Activated naive CD4-positive, alpha-beta T cell treated with anti-CD3 and anti-CD28 coated beads, Interleukin-2, amount 10 ng/mL, durations not matched to agents 7 days and 5 days (primary cell): ENCODE results near the gene CENATAC.
A peak's percentile ranks its signal among the peaks of the same experiment; 100 is the strongest.
"Not testable (repeated sequence)": the region's sequence is repeated elsewhere in the genome, so short reads cannot be mapped to it uniquely, and the experiment has no call there.

Source experiments
- CTCF ChIA-PET: fragments of 350-600 bp; sonication (Branson Sonifier 250); formaldehyde crosslinking; loops from one replicate; lab custom pipeline; 2021; ENCODE audit warnings: antibody characterized with exemption; lab: Charles Lee
- DNase-seq: peaks from one replicate; pipeline ENCODE4 v3.0.0-alpha.2; 2020
- H3K27ac Mint-ChIP-seq: one replicate; pipeline ENCODE4 v1.8.0; 2021; ENCODE audit warnings: mild to moderate bottlenecking, moderate library complexity, mixed read lengths
- H3K27me3 Mint-ChIP-seq: one replicate; pipeline ENCODE4 v1.8.0; 2021; ENCODE audit warnings: mild to moderate bottlenecking, mixed read lengths
- H3K36me3 Mint-ChIP-seq: one replicate; pipeline ENCODE4 v1.8.0; 2021; ENCODE audit warnings: mixed read lengths
- H3K4me1 Mint-ChIP-seq: one replicate; pipeline ENCODE4 v1.8.0; 2021; ENCODE audit warnings: mixed read lengths
- H3K4me3 Mint-ChIP-seq: one replicate; pipeline ENCODE4 v1.8.0; 2021; ENCODE audit warnings: mild to moderate bottlenecking, moderate library complexity, mixed read lengths
- H3K9me3 Mint-ChIP-seq: one replicate; pipeline ENCODE4 v1.8.0; 2021; ENCODE audit warnings: mixed read lengths

CENATAC gene

DNA sequence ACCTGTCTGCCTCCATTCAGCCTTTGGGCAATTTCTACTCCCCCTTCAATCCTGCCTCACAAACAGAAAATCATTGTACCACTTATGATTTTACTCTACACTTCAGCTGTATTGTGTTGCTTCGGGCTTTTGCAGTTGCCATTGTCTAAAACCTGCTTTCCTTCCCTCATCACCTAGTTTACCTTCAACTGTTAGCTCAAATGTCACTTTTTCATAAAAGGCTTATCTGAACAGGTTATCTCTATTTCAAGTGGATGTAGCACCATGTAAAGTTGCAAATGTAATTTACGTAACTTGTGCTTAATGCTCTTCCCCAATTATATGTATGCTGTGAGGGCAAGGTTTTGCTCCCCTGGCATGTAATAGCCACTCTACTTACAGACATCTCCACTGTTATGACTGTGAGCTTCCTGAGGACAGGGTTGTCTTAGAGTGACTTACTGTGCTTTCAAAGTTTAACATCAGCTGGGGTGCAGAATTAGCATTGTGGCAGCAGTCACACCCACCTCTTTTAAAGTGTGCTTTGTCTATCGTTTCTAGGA, 14.8 kb downstream of the CENATAC start:
- Mint-ChIP-seq H3K9me3 (no peaks in the 10 kb centered on the region), H3K27me3 (no peaks in the 10 kb centered on the region), H3K4me3 (no peak overlapping the region), H3K27ac (no peak overlapping the region), H3K4me1 (peaks cover 40% of the 10 kb centered on the region), H3K36me3 (peaks cover 71% of the 10 kb centered on the region)
- no peak for DNase-seq
- CTCF ChIA-PET = no interaction called here

DNA sequence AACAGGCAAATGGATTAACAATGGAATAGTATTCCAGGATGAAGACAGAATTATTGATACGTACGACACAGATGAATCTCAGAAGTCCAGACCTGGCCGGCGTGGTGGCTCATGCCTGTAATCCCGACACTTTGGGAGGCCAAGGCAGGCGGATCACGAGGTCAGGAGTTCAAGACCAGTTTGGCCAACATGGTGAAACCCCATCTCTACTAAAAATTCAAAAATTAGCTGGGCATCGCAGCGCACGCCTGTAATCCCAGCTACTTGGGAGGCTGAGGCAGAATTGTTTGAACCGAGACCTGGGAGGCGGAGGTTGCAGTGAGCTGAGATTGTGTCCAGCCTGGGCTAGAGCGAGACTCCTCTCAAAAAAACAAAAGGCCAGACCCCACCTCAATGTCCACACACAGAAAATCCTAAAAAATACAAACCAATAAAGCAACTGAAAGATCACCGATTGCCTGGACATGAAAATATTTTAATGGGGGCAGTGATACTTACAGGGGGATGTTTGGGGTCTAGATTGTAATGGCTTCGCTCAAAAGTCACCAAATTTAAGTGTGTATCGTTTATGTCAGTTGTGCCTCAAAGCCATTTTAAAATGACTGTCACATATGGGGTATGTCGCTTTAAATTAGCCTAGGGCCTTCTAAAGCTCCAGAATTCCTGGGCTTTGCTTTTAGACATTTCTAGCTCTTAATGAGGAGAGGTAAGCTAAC, 16.4 kb downstream of the CENATAC start:
- DNase-seq = no peak
- H3K36me3 Mint-ChIP-seq = peaks cover 72% of the 10 kb centered on the region
- H3K9me3 Mint-ChIP-seq = no peaks in the 10 kb centered on the region
- peaks cover 43% of the 10 kb centered on the region for H3K4me1 Mint-ChIP-seq
- no peaks in the 10 kb centered on the region for H3K27me3 Mint-ChIP-seq
- CTCF ChIA-PET = interaction anchor here (0.6 to 1.5 kb wide), 2 partner anchors 16 to 64 kb away, joined by 3 to 5 read pairs; partner anchors contain the start of gene SLC37A4
- H3K27ac Mint-ChIP-seq = peak overlapping the region; percentile 52
- H3K4me3 Mint-ChIP-seq = no peak overlapping the region

- Mint-ChIP-seq H3K36me3 (peaks cover 73% of the 10 kb centered on the region), H3K4me1 (peaks cover 48% of the 10 kb centered on the region), H3K27ac (peak overlapping the region; percentile 5), H3K27me3 (no peaks in the 10 kb centered on the region), H3K4me3 (no peak overlapping the region), H3K9me3 (no peaks in the 10 kb centered on the region)
- CTCF ChIA-PET = interaction anchor here (1.0 to 1.5 kb wide), 3 partner anchors 15 to 58 kb away, joined by 3 to 5 read pairs (median 3); partner anchors contain the start of gene SLC37A4
- DNase-seq = no peak
These were observed 17.2 kb downstream of the CENATAC start for GRCh38 chr11:119015054-119015611.

DNA sequence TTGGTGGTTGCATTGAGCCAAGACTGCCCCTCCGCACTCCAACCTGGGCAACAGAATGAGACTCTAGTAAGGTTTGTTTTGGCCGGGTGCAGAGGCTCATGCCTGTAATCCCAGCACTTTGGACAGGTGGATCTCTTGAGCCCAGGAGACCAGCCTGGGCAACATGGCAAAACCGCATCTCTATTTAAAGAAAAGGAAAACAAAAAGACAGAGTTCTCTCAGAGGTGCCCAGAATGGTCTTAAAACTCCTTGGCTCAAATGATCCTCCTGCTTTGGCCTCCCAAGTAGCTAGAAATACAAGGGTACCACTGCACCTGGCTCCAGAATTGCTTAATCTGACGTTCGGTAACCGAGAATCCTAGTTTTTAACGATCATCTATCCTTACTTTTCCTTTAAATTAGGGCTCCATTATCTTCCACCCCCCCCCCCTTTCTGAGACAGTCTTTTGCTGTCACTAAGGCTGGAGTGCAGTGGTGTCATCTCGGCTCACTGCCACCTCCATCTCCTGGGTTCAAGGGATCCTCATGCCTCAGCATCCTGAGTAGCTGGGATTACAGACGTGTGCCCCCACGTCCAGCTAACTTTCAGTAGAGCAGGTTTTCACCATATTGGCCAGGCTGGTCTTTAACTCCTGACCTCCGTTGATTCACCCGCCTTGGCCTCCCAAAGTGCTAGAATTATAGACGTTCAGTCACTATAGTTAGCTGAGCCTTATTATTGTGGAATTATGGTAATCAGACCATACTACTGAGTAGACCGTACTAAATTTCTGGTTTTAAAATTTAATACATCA, 18.5 kb downstream of the CENATAC start:
- CTCF ChIA-PET = interaction anchor here (1.0 to 1.5 kb wide), 3 partner anchors 14 to 59 kb away, joined by 3 to 5 read pairs (median 3); partner anchors contain the start of gene SLC37A4
- peak overlapping the region; percentile 23 for H3K4me3 Mint-ChIP-seq
- H3K27me3 Mint-ChIP-seq = no peaks in the 10 kb centered on the region
- peak overlapping the region; percentile 100 for H3K27ac Mint-ChIP-seq
- peaks cover 72% of the 10 kb centered on the region for H3K36me3 Mint-ChIP-seq
- H3K9me3 Mint-ChIP-seq = no peaks in the 10 kb centered on the region
- H3K4me1 Mint-ChIP-seq = peaks cover 55% of the 10 kb centered on the region
- DNase-seq = no peak

GRCh38 chr11:119017377-119017776, 19.4 kb downstream of the CENATAC start:
- peak overlapping the region; percentile 97 for H3K4me3 Mint-ChIP-seq
- peaks cover 62% of the 10 kb centered on the region for H3K4me1 Mint-ChIP-seq
- not testable (repeated sequence) for H3K9me3 Mint-ChIP-seq, H3K27me3 Mint-ChIP-seq, DNase-seq
- H3K27ac Mint-ChIP-seq = peak overlapping the region; percentile 100
- H3K36me3 Mint-ChIP-seq = peaks cover 76% of the 10 kb centered on the region
- CTCF ChIA-PET = interaction anchor here (0.9 kb wide), 1 partner anchor 12 kb away, joined by 4 read pairs; no protein-coding TSS in a partner anchor

- Mint-ChIP-seq H3K4me3 (peak within 1 kb of the TSS; percentile 97), H3K27ac (peak within 1 kb of the TSS; percentile 100), H3K36me3 (peaks cover 72% of the 10 kb centered on the region), H3K27me3 (no peaks in the 10 kb centered on the region), H3K9me3 (no peaks in the 10 kb centered on the region), H3K4me1 (peaks cover 58% of the 10 kb centered on the region)
- peak; percentile 98 for DNase-seq
- CTCF ChIA-PET = interaction anchor here (0.6 to 2.0 kb wide), 3 partner anchors 21 to 38 kb away, joined by 3 to 5 read pairs (median 3); partner anchors contain the start of gene CENATAC
These were observed 20.4 kb downstream of the CENATAC start, which contains the start of the genes RPS25 and TRAPPC4 for GRCh38 chr11:119018074-119018938. TSS of gene RPS25 (minus strand) at chr11:119018343. CDS start at chr11:119018284, 59 bp downstream. TSS of gene TRAPPC4 (plus strand) at chr11:119018766. CDS start at chr11:119018796, 30 bp downstream.

- Mint-ChIP-seq H3K4me3 (peak overlapping the region; percentile 97), H3K4me1 (peaks cover 64% of the 10 kb centered on the region), H3K36me3 (peaks cover 70% of the 10 kb centered on the region), H3K9me3 (no peaks in the 10 kb centered on the region), H3K27me3 (no peaks in the 10 kb centered on the region), H3K27ac (peak overlapping the region; percentile 100)
- CTCF ChIA-PET = interaction anchor here (0.6 to 2.0 kb wide), 4 partner anchors 8 to 111 kb away, joined by 3 to 5 read pairs (median 3); no protein-coding TSS in a partner anchor
- no peak for DNase-seq
These were observed 22.1 kb downstream of the CENATAC start for GRCh38 chr11:119019996-119020395.

- Mint-ChIP-seq H3K27ac (peak overlapping the region; percentile 75), H3K9me3 (no peaks in the 10 kb centered on the region), H3K36me3 (peaks cover 60% of the 10 kb centered on the region), H3K4me3 (peak overlapping the region; percentile 18), H3K27me3 (no peaks in the 10 kb centered on the region), H3K4me1 (peaks cover 51% of the 10 kb centered on the region)
- CTCF ChIA-PET = interaction anchor here (1.3 kb wide), 1 partner anchor 10 kb away, joined by 3 read pairs; no protein-coding TSS in a partner anchor
- no peak for DNase-seq
These were observed 23.7 kb downstream of the CENATAC start for GRCh38 chr11:119021631-119022030.

DNA sequence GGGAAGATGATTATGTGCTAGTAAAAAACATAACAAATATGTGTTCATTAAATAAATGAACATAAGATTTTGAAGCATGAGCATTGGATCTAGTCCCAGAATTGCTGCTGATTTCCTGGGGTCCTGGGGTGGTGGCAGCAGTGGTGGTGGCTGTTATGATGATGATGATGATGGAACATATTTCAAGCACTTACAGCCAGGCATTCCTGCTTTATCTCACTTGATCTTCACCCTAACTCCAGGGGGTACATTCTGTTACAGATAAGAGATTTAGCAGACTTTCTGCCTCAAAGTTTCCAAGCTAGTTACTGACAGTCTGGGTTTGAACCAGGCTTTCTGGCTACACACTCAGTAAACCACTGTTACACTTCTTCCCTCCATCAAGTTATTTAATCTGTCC, 25.8 kb downstream of the CENATAC start:
- no peak overlapping the region for H3K27ac Mint-ChIP-seq
- no peak overlapping the region for H3K4me3 Mint-ChIP-seq
- no peak for DNase-seq
- peaks cover 45% of the 10 kb centered on the region for H3K36me3 Mint-ChIP-seq
- peaks cover 52% of the 10 kb centered on the region for H3K4me1 Mint-ChIP-seq
- H3K27me3 Mint-ChIP-seq = no peaks in the 10 kb centered on the region
- no peaks in the 10 kb centered on the region for H3K9me3 Mint-ChIP-seq
- CTCF ChIA-PET = no interaction called here

GRCh38 chr11:119024430-119025098, 26.6 kb downstream of the CENATAC start:
- no peak for DNase-seq
- Mint-ChIP-seq H3K27ac (peak overlapping the region; percentile 8), H3K36me3 (peaks cover 43% of the 10 kb centered on the region), H3K4me3 (no peak overlapping the region), H3K27me3 (no peaks in the 10 kb centered on the region), H3K4me1 (peaks cover 57% of the 10 kb centered on the region), H3K9me3 (no peaks in the 10 kb centered on the region)
- CTCF ChIA-PET = no interaction called here

GRCh38 chr11:119025099-119025473, 27.1 kb downstream of the CENATAC start:
- DNase-seq = no peak
- no peak overlapping the region for H3K27ac Mint-ChIP-seq
- no peaks in the 10 kb centered on the region for H3K27me3 Mint-ChIP-seq
- H3K4me3 Mint-ChIP-seq = no peak overlapping the region
- H3K36me3 Mint-ChIP-seq = peaks cover 38% of the 10 kb centered on the region
- H3K9me3 Mint-ChIP-seq = no peaks in the 10 kb centered on the region
- peaks cover 56% of the 10 kb centered on the region for H3K4me1 Mint-ChIP-seq
- CTCF ChIA-PET = no interaction called here

DNA sequence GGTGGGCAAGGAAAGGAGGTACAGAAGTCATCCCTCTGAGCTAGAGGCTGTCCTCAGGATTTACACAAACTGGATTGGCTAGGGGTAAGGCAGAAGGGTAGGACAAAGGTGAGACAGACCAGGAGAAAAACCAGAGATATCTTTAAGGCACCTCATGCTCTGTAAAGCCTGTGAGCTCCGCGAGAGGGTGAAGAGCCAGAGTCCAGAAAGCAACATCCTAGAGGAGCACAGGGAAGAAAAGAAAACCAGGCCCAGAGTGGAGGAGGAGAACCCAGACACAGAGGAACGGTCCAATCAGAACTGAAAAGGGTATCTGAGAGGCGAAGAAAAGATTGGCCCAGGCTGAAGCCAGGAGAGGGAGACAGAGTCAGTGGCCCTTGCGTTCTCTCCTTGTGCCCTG, 27.6 kb downstream of the CENATAC start:
- CTCF ChIA-PET = no interaction called here
- Mint-ChIP-seq H3K4me1 (peaks cover 51% of the 10 kb centered on the region), H3K4me3 (no peak overlapping the region), H3K27me3 (no peaks in the 10 kb centered on the region), H3K36me3 (peaks cover 34% of the 10 kb centered on the region), H3K9me3 (no peaks in the 10 kb centered on the region), H3K27ac (no peak overlapping the region)
- no peak for DNase-seq
